Panc1 (cell line): ENCODE measurements around the gene TEX26. TPM values are rescaled to one million over a fixed set of nuclear protein-coding genes. Genes with fewer than 3 reads are reported as not detected.

Experiments
- ATAC-seq: fragments of 200-7000 bp; cut with Tn5 transposase; 2 replicates; pipeline ENCODE4 v1.9.1; 2020; ENCODE audit warnings: mild to moderate bottlenecking, moderate library complexity
- BruUV-seq: library from RNA; stranded (reverse); fragments of 400-500 nt; replicated peaks from 2 replicates; lab custom pipeline; 2021; lab: Mats Ljungman, UMichigan
- CTCF ChIA-PET: fragments of 300-600 bp; sonication (Branson Sonifier 250); formaldehyde crosslinking; loops from one replicate; lab custom pipeline; 2022; ENCODE audit warnings: antibody characterized with exemption; lab: Charles Lee
- POLR2A ChIA-PET: fragments of 300-600 bp; sonication (Branson Sonifier 250); formaldehyde crosslinking; loops from one replicate; lab custom pipeline; 2022; ENCODE audit warnings: antibody characterized with exemption; lab: Charles Lee
- DNase-seq: peaks from one replicate; pipeline ENCODE4 v3.0.0-alpha.2; 2010; ENCODE audit warnings: low read depth, low spot score
- H3K27ac ChIP-seq: 2 replicates; pipeline ENCODE4 v1.5.1; 2011; ENCODE audit warnings: mild to moderate bottlenecking, low read length, inconsistent platforms
- H3K27me3 ChIP-seq: fragments of 200-500 bp; sonication (Bioruptor generic); 2 replicates; pipeline ENCODE4 v1.6.0; 2014; ENCODE audit warnings: low read length, inconsistent platforms; ENCODE audit not compliant: control insufficient read depth, insufficient read depth
- H3K36me3 ChIP-seq: fragments of 200-500 bp; sonication (Bioruptor generic); 2 replicates; pipeline ENCODE4 v1.5.1; 2014; ENCODE audit warnings: inconsistent platforms, mild to moderate bottlenecking, low read length, moderate library complexity; ENCODE audit not compliant: control insufficient read depth, insufficient read depth
- H3K4me1 ChIP-seq: 2 replicates; pipeline ENCODE4 v1.5.1; 2011; ENCODE audit warnings: inconsistent platforms, mild to moderate bottlenecking, low read length, moderate library complexity; ENCODE audit not compliant: control insufficient read depth, insufficient read depth
- H3K4me3 ChIP-seq, 2 experiments: 2 replicates each; pipeline ENCODE4 v1.5.1; 2011 to 2012; ENCODE audit warnings: low read depth in 2 of 2, low read length in 2 of 2, mild to moderate bottlenecking in 2 of 2, inconsistent platforms in 1 of 2, moderate library complexity in 1 of 2
- H3K9me3 ChIP-seq: fragments of 200-500 bp; sonication (Bioruptor generic); 2 replicates; pipeline ENCODE4 v1.5.1; 2014; ENCODE audit warnings: low read depth, mild to moderate bottlenecking, inconsistent platforms, low read length, moderate library complexity; ENCODE audit not compliant: control insufficient read depth, insufficient read depth
- CTCF ChIP-seq: fragments of 450-650 bp; IDR thresholded peaks from 2 replicates; pipeline ENCODE4 v1.5.1; 2017; ENCODE audit warnings: mild to moderate bottlenecking
- POLR2AphosphoS5 ChIP-seq: IDR thresholded peaks from 2 replicates; pipeline ENCODE4 v1.6.1; 2012; ENCODE audit warnings: mild to moderate bottlenecking, low read depth, low read length, moderate library complexity
- SIN3A ChIP-seq: IDR thresholded peaks from 2 replicates; pipeline ENCODE4 v1.6.1; 2012; ENCODE audit warnings: low read depth, mild to moderate bottlenecking, low read length, moderate library complexity, borderline replicate concordance; ENCODE audit not compliant: insufficient read depth
- TCF7L2 ChIP-seq: IDR thresholded peaks from 2 replicates; pipeline ENCODE4 v1.6.1; 2011; ENCODE audit warnings: mild to moderate bottlenecking, low read depth, low read length, inconsistent platforms
- in situ Hi-C: cut with HindIII; loops from 2 replicates; pipeline ENCODE4 v1.10.0; 2016; ENCODE audit warnings: low sequenced_read_pairs, low pct_unique_long_range_greater_than_20kb
- intact Hi-C: fragments of 100-400 bp; cut with micrococcal nuclease; formaldehyde crosslinking; loops from one replicate; pipeline ENCODE4 v1.10.0; 2022; ENCODE audit not compliant: unreplicated experiment
- total RNA-seq: library from RNA; stranded (reverse); gene quantifications from one replicate; pipeline ENCODE4 v1.2.1, GENCODE V29; 2021; ENCODE audit not compliant: unreplicated experiment
- TF ChIP-seq, protein P1 (sequence below), 2 experiments: IDR thresholded peaks; 2 replicates each; pipeline ENCODE4 v1.6.1; 2011 to 2012; ENCODE audit warnings: low read depth in 2 of 2, control low read depth in 1 of 2, low read length in 1 of 2, mild to moderate bottlenecking in 1 of 2, moderate library complexity in 1 of 2; ENCODE audit not compliant: insufficient read depth in 1 of 2

Gene TEX26
- total RNA-seq, 1 experiment from 2014 or later, result not detected

DNA sequence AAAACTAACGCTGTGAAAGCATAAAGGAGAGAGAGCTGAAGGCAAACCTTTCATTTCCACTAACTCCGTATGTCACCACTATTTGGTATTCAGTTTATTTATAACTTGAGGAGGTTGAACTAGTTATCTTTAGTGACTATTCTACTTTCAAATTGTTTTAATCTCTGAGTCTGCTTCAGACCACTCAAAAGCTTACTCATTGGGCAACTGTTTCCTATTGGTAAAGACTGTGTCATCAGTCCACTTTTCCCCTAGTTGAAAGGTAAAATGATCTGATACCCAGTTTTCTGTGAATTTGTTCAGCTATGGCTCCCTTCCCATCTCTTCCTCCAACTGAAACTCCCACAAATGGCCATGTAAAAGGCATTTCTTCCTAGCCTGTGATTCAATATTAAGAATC is 39.1 kb downstream of the TEX26 start:
- DNase-seq (no peak), ATAC-seq (no peak)
- ChIA-PET POLR2A (no interaction called here), CTCF (no interaction called here)
- Histone ChIP-seq H3K36me3 (no peaks in the 10 kb centered on the region), H3K27me3 (no peaks in the 10 kb centered on the region), H3K9me3 (no peaks in the 10 kb centered on the region), H3K4me3 (no peak overlapping the region), H3K4me1 (no peaks in the 10 kb centered on the region), H3K27ac (no peak overlapping the region)
- in situ Hi-C loops, result no loop called here
- TF ChIP-seq TCF7L2 (no peak), POLR2AphosphoS5 (no peak), CTCF (no peak), SIN3A (no peak)
- TF ChIP-seq, protein P1, sequence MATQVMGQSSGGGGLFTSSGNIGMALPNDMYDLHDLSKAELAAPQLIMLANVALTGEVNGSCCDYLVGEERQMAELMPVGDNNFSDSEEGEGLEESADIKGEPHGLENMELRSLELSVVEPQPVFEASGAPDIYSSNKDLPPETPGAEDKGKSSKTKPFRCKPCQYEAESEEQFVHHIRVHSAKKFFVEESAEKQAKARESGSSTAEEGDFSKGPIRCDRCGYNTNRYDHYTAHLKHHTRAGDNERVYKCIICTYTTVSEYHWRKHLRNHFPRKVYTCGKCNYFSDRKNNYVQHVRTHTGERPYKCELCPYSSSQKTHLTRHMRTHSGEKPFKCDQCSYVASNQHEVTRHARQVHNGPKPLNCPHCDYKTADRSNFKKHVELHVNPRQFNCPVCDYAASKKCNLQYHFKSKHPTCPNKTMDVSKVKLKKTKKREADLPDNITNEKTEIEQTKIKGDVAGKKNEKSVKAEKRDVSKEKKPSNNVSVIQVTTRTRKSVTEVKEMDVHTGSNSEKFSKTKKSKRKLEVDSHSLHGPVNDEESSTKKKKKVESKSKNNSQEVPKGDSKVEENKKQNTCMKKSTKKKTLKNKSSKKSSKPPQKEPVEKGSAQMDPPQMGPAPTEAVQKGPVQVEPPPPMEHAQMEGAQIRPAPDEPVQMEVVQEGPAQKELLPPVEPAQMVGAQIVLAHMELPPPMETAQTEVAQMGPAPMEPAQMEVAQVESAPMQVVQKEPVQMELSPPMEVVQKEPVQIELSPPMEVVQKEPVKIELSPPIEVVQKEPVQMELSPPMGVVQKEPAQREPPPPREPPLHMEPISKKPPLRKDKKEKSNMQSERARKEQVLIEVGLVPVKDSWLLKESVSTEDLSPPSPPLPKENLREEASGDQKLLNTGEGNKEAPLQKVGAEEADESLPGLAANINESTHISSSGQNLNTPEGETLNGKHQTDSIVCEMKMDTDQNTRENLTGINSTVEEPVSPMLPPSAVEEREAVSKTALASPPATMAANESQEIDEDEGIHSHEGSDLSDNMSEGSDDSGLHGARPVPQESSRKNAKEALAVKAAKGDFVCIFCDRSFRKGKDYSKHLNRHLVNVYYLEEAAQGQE (IDR thresholded peaks at IDR 0.05; ENCODE audit: insufficient read depth in 1 of 2, low read depth in 2 of 2, low read length in 1 of 2), result no peak
- BruUV-seq, result no TSS peak
- intact Hi-C loops, result no loop called here

GRCh38 chr13:30972888-30973377 is 40.5 kb downstream of the TEX26 start:
- no peak overlapping the region for H3K4me3 ChIP-seq
- H3K9me3 ChIP-seq, result no peaks in the 10 kb centered on the region
- in situ Hi-C loops (no loop called here), intact Hi-C loops (no loop called here)
- ChIA-PET POLR2A (no interaction called here), CTCF (no interaction called here)
- H3K4me1 ChIP-seq, result no peaks in the 10 kb centered on the region
- TF ChIP-seq TCF7L2 (no peak), SIN3A (no peak), POLR2AphosphoS5 (no peak), CTCF (no peak)
- TF ChIP-seq, protein P1 (IDR thresholded peaks at IDR 0.05; ENCODE audit: insufficient read depth in 1 of 2, low read depth in 2 of 2, low read length in 1 of 2), result no peak
- no peak overlapping the region for H3K27ac ChIP-seq
- no TSS peak for BruUV-seq
- DNase-seq (no peak), ATAC-seq (no peak)
- H3K27me3 ChIP-seq, result no peaks in the 10 kb centered on the region
- H3K36me3 ChIP-seq, result no peaks in the 10 kb centered on the region
